ENCODE data around the gene CDCA8. TPM values are rescaled to one million over a fixed set of nuclear protein-coding genes. Genes with fewer than 3 reads are reported as not detected.
"Not testable (repeated sequence)": the region's sequence is repeated elsewhere in the genome, so short reads cannot be mapped to it uniquely, and the experiment has no call there.

Gene CDCA8
- total RNA-seq, 4 donors from 2014 or later: 0.18 to 5.9 TPM; not detected in 2

- Histone ChIP-seq H3K4me3 (no peak overlapping the region), H3K36me3 (no peaks in the 10 kb centered on the region), H3K27ac (no peak overlapping the region), H3K9me3 (no peaks in the 10 kb centered on the region), H3K4me1 (no peaks in the 10 kb centered on the region), H3K27me3 (no peaks in the 10 kb centered on the region)
- intact Hi-C loops (cut with DNase I; ENCODE audit: low total_unique reads): no loop called here
- DNase-seq: no peak
- TF ChIP-seq CTCF (IDR thresholded peaks at IDR 0.05) (no peak), POLR2A (IDR thresholded peaks at IDR 0.05) (no peak)
These were observed 39.1 kb downstream of the CDCA8 start for GRCh38 chr1:37731312-37732019.

- Histone ChIP-seq H3K4me3 (no peak overlapping the region), H3K36me3 (no peaks in the 10 kb centered on the region), H3K4me1 (no peaks in the 10 kb centered on the region), H3K9me3 (no peaks in the 10 kb centered on the region), H3K27me3 (no peaks in the 10 kb centered on the region), H3K27ac (no peak overlapping the region)
- DNase-seq: no peak
- intact Hi-C loops (cut with DNase I; ENCODE audit: low total_unique reads): no loop called here
- TF ChIP-seq POLR2A (IDR thresholded peaks at IDR 0.05) (no peak), CTCF (IDR thresholded peaks at IDR 0.05) (no peak)
These were observed 39.9 kb downstream of the CDCA8 start for GRCh38 chr1:37732111-37732780.

GRCh38 chr1:37734629-37735591 lies 42.6 kb downstream of the CDCA8 start:
- no peak for DNase-seq
- H3K4me1 ChIP-seq: no peaks in the 10 kb centered on the region
- no peak overlapping the region for H3K4me3 ChIP-seq
- H3K36me3 ChIP-seq: no peaks in the 10 kb centered on the region
- no peaks in the 10 kb centered on the region for H3K27me3 ChIP-seq
- TF ChIP-seq POLR2A (IDR thresholded peaks at IDR 0.05) (no peak), CTCF (IDR thresholded peaks at IDR 0.05) (no peak)
- H3K27ac ChIP-seq: no peak overlapping the region
- H3K9me3 ChIP-seq: no peaks in the 10 kb centered on the region
- intact Hi-C loops (cut with DNase I; ENCODE audit: low total_unique reads): no loop called here

GRCh38 chr1:37737975-37738374 lies 45.7 kb downstream of the CDCA8 start:
- H3K4me3 ChIP-seq; H3K9me3 ChIP-seq; H3K36me3 ChIP-seq; H3K27me3 ChIP-seq; H3K27ac ChIP-seq; H3K4me1 ChIP-seq; intact Hi-C loops (cut with DNase I; ENCODE audit: low total_unique reads); DNase-seq: not testable (repeated sequence)

GRCh38 chr1:37738619-37739018 lies 46.3 kb downstream of the CDCA8 start:
- H3K36me3 ChIP-seq; H3K27ac ChIP-seq; intact Hi-C loops (cut with DNase I; ENCODE audit: low total_unique reads); H3K4me1 ChIP-seq; H3K4me3 ChIP-seq; H3K27me3 ChIP-seq; DNase-seq; H3K9me3 ChIP-seq: not testable (repeated sequence)

Measured in uterus (tissue), 4 donors.